ENCODE data around the gene NPRL2.
"Not testable (repeated sequence)": the region's sequence is repeated elsewhere in the genome, so short reads cannot be mapped to it uniquely, and the experiment has no call there.

Gene NPRL2

DNA sequence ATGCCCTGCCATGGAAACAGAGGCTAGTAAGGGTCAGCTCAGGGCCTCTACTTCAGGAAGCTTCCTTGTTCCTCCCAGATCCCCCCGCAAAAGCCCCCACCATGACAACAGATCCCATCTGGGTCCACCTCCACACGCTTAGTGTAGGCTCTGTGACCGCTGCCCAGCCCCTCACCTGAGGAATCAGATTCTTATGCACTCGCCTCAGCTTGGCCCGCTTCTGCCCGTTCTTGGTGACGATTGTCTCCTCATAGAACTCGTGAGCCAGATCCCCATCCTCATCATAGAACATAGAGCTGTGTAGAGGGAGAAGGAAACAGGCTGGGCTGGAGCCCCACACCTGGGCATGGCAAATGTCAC is 24.4 kb downstream of the NPRL2 start:
- DNase-seq: no peak

DNA sequence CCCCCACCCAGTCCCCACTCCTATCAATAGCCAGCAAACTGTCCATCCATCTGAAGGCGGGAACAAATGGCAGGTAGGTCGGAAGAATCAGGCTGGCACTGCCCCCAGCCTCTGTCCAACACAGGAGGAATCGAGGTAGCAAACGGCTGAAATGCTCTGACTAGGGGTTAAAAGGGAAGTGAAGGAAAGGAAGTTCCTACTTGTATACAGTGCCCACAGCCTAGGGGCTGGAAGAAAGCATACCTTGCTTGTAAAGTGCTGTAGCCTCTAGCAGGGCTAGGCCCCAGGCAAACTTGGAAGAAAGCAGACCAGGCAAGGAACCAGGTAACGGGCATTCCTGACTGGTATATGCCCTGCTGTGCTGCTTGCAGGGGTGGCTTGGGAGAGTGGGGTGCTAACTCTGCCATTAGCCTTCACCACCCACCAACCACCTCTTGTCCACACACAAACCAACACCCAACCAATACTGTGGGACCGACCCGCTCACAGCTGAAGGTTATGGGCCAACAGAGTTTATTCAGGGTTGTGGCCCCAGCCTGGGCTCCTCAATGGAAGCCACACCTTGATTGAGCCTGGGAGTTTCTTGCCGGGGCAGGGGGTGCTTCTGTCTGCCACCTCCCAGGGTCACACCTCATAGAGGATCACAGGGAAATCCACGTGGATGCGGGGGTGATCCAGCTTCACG is 24.9 kb downstream of the NPRL2 start:
- no peak for DNase-seq

DNA sequence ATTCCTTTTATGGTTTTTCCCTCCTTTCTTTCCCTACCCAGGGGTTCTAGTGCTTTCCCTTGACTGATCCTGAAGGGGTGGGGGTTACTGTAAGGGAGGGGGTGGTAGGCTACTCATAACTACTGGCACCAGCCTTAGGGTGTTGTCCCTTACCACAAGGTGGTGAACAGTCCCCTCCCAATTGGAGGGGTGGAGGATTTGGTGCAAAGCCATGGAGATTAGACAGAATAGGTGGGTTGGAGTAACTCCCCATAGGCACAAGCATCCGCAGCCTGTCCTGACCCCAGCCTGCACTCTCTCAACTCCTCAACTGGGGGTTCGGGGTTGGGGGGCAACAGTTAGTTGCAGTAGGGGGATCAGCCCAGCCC is 25.5 kb downstream of the NPRL2 start:
- DNase-seq: peak; percentile 44

DNA sequence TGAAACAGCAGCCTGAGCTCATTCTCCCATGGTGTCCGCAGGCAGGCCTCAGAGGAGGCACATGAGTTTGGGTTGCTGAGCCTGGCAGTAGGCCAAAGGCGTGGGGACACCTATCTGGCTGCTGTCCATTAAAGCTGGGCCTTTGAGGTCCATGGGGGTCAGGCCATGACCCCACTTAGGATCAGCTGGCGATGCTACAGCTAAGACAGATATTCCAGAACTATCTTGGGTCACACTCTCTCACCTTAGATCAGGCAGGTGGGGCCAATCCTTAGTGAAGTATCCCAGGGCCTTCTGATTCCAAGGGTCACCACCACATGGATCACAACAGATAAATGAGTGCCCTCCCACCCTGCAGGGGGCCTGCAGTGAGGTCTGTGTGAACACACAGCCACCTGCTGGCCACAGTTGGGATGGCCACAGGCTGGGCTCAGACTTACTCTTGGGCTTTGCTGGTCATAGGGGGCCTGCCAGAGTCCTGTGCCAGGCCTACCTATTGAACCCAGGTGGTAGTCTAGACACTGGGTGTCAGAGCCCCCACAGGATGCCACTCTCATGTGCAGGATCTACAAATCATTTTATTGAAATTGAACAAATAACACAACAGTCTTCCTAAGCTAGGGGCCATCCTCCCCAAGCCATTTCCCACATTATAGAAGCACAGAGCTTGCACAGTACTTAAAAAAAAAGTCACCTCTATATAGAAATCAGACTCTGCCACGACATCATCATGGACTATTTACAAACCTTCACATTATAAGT is 26.0 kb downstream of the NPRL2 start:
- DNase-seq: peak; percentile 79

DNA sequence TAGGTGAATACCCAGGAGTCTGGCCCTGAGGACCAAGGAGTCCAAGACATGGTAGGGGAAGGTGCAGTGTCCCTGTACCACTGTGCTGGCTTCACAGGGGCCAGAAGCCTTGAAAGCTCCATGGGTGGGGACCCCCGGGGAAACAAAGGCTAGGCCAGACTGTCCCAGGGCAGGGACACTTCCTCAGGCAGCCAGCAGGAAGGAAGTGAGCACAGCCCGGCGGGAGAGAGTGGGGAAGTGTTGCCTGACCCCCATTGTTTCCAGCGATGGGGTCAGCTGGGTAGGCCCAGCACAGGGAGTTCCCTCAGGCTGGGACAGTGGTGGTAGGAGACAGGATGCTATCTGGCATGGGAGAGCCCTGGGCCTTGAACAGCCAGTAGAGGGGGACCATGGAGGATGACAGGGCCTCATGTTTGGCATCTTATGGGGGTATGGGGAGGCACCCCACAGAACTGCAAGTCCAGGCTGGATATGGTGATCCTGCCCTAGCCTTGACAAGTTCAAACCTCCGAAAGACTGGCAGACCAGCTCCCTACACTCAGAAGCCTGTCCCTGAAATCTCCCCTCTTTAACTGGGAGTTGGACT is 26.9 kb downstream of the NPRL2 start:
- no peak for DNase-seq

DNA sequence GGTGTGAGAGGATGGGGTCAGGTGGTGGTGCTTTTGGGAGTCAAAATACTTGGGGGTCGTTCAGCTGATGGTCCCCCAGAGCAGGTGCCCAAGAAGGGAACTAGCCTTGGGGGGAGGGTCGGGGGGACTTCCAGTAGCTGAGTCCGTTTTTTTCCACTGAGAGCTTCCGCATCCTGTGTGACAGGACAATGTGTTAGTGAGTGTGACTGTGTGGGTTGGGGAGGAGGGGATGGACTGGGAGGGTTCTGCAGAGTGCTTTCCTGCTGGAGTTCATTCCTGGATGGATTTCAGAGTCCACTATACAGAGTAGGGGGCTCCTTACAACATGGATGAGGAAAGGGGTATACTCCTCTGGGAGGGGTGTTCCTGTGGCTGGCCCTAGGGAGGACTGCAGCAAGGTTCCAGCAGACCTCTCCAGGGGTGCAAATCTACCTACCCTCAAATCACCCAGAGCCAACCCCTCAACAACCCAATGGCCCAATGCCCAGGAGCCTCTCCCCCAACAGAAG is 27.4 kb downstream of the NPRL2 start:
- no peak for DNase-seq

DNA sequence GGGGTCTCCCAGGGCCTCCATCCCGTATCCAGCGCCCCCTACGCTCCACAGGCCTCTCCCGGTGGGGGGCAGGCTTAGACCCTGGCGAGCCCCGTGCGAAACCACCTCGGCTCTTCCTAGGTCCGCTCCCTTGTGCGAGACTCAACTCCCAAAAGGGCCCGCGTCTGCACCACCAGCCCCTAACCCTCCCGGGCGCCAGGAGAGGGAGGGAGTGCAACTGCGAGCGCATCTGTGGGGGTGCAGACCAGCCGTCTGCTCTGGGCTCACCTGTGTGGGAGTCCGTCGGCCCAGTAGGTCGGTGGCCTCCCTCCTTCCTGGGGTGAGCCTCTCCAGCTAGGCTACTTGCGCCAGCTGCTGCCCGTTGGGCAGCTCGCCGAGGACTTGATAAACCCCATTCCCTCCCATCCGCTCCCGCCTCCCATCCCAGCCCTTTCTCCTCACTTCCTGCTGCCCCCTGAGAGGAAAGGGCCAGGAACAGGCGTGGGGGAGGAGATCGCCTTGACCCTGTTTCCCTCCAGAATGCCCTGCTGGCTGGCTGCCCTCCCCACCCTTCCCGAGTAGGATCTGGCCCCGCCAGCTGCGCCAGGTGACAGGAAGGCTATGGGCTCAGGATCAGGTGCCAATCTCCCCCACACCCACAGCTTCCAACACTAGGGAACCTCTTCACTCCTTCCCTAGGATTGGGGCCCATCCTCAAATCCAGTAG is 28.0 kb downstream of the NPRL2 start, which contains the start of gene HYAL2:
TSS of gene HYAL2 (minus strand) at position 360 of the 706 bp plus-strand sequence. CDS start 2,256 bp downstream, outside the sequence.
- DNase-seq: no peak

DNA sequence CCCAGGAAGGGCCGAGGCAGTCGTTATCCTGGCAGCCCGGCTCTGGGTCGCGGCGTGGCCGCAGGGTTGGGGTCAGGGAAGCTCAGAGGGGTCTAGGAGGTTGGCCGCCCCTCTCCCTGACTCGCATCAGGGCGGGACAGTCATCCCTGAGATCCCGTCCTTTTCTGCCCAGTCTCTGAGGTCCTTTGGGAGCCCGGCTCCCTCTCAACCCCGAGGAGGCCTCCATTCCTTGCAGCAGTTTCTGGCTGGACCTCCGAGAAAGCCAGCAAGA is 28.5 kb downstream of the NPRL2 start:
- DNase-seq: no peak

DNA sequence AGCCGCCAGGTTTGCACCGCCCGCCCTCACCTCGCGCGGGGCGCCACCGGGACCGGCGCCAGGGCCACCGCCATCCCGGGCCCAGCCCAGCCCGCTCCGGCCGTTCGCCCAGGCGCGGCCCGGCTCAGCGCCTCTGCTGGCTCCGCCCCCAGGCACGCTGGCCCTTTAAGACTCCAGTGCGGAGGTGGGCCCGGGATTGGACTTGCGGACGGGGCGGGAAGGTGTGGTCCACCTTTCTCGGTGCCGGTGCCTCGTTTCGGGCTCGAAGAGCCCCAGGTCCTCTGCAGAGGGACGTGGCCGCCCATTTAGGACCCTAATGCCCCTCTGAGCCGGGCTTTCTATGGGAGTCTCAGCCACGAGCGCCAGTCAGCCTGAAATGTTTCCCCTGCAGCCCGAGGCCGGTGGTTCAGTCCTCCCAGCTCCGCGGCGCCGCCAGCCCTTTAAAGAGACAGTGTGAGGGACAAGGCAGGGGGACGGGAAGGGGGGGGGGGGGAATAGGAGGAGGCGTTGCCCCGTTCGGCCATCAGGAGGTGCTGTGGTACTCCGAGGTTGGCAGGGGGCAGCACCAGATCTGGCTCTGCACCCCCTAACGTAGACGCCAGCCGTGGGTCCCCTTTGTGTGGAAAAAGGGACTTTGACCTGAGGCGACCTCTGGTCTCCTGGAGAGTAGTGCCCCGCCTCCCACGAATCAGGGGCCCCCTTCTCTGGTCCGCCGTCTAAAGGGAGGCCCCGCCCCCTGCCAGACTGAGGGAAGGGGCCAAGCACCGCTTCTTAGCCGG is 29.1 kb downstream of the NPRL2 start:
- peak; percentile 87 for DNase-seq

DNA sequence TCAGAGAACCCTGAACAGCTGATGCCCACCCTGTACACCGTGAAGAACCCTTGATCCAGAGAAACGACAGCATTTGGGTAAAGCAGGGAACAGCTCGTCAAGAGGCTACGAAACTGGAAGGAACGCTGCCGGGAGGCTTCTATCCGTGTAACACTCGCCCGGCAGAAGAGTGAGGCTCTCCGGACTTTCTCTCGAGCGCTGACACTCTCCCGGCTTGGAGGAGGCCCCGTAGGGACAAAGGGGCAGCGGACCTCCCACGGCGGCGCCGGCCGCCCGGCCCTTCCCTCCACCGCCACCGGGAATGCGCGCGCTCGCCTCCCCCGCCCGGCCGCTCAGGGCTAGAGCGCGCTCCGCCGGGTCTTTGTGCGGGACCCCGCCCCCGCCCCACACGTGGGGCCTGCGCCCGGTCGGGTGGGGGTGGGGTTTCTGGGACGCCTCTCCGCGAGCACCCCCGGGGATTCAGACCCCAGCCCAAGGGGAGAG is 29.7 kb downstream of the NPRL2 start:
- peak; percentile 62 for DNase-seq

DNA sequence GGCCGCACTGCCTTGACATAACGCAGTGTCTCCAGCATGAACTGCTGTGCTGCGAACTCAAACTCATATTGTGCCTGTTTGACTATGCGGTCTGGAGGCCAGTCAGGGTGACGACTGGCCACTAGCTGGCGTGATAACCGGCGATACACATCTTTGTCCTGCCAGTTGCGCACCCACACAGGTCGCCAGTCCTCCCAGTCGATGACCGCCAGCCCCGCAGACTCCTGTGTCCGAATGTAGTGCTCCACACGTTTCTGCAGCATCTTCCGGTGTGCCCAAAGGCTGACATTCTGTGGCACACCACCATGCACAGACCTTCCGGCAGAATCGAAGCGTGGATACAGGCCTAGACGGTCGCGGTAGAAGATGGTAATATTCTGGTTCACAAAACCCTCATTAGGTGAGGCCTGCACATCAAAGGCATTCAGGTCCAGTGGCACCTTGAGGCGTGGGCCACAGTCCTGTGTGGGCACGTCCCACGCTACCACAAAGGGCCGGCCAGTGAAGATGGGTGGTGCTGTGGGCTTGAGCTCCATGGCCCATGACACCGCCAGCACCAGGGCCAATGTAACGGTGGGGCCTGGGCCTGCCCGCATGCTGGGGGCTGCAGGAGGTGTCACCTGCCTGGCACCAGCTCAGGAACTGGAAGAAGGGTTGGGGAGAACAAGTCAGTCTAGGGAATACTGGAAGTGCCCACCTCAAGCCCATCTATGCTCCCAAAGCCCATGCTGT is 30.5 kb downstream of the NPRL2 start:
- no peak for DNase-seq

DNA sequence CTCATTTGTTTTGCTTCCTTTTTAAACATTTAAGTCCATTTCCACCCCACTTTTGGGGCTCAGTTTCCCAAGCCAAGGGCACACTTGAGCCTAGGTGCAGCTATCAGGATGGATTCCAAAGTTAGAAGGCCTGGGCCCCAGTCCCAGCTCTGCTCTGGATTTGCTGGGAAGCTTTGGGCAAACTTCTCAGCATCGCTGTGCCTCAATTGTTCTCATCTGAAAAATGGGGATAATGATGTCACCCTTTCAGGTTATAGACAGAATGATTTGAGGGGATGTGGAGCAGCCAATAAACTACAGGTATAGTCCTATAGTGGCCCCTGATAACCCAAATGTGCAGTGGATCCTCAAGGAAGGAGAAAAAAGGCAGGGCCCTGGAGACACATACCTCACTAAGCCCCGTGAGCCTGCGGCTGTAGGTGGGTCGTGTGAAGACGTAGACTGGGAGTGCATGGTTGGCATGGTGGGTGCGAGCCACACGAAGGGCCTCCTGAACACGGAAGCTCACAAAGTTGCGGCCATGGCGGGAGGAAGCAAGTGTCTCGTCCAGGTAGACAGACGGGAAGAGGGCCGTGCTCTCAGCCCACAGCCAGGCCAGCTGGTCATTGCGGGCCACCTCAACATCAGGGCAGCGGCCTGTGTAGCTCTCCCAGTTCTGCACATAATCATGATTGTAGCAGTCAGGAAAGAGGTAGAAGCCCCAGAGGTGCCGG is 31.2 kb downstream of the NPRL2 start:
- no peak for DNase-seq

DNA sequence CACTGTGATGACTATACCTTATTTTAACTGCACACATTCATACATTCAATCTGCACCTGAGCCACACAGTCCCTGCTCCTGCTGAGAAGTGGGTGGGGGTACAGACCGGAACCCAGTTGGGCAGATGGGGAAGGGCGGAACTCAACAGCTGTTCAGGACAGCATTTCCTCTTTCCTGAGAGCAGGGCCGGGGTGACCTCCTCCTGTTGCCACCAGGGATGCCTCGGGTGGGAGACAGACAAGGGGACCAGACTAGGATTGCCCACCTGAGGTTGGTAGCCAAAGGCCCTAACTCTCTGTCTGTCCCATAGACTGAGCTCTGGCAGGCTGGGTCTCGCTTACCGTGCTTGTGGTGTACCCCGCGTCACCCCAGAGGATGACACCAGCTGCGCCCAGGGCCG is 32.0 kb downstream of the NPRL2 start:
- no peak for DNase-seq

DNA sequence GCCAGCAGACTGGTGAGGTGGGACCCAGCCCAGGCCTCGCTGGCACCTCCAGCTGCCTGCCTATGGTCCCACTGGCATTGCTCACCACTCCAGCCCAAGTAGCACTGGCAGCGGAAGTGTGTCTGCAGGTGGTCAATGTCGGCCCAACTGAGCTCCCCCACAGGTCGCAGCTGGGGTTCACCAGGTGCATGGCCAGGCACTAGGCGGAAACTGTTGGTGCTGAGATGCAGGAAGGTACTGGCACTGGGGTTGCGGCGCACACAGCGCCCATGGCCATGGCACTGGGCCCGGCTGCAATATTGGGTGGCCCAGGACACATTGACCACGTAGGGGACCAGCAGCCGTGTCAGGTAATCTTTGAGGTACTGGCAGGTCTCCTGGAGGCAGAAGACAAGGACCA is 32.4 kb downstream of the NPRL2 start:
- no peak for DNase-seq

DNA sequence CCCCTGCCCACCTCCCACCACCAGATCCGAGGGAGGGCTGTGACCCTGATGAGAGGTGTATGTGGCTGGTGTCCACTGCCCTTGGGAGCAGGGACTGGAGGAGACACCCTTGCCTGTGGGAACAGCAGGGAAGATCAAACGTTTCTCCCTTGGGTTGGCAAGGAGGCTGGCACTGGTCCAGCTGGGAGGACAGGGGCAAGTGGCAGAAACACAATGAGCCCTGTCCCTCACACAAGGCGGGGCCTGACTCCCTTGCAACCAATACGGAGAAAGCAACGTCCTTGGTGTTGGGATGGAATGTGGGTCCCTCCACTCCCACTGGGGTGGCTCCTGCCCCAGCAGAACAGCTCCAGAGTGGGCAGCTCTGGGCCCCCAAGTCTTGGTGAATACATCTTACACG is 33.3 kb downstream of the NPRL2 start:
- DNase-seq: no peak

DNA sequence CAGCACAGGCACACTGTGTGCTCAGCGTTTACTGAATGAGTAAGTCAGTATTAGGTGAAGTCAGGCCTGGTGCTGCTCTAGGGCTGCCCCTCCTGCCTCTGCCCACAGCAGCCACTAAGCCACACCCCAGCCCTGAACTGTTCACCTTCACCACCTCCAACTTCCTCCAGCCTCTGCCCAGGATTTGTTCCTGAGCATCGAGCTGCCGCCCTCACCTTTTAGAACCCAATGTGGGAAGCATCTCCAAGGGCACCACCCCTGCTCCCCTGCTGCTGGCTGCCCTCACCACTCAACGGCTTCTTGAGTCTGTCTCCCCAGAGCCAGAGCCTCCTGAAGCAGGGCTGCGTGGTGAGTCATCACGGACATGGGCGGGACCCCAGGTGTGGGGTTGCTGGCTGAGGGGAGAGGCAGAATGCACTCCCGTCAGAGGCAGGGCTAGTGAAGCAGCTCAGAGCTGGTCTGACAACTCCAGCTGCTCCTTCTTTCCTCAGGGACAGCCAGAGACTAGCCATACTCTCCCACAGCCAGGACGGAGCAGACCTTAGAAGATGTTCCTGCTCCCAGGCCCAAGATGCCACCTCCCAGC is 33.8 kb downstream of the NPRL2 start:
- DNase-seq: no peak

DNA sequence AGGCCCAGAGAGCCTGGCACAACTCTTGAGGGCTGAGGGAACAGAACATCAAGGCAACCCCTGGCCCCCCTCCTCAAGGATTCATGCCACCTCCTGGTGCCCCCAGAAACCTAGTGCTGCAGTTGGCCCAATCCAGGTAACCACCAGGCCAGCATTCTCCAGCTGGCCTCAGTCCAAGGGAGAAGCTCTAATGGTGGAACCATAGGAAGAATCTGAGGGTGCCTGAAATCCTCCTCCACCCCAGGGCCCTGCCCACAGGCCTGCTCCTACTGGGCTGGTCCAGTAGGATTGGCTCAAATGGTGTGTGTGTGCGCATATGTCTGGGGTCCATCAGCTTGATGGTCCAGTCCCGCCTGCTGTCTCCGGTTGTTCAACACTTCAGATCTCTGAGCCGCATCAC is 35.8 kb downstream of the NPRL2 start:
- DNase-seq: no peak

DNA sequence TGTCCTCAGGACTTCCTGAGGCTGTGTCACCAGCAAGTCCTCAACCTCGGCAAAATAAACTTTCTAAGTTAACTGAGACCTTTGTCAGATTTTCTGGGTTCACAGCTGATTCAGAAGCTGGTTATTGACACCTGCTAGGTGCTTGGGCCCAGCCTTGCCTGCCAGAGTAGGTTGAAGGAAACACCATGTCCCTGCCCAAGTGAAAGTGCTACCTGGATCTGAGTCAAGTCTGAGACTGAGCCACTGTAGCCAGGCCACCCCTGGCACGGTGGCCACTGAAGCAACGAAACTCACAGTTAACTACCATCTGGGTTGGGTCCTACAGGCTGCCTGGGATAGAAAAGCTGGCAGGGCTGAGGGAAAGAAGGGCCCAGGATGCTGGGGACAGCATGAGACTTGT is 36.2 kb downstream of the NPRL2 start:
- no peak for DNase-seq

DNA sequence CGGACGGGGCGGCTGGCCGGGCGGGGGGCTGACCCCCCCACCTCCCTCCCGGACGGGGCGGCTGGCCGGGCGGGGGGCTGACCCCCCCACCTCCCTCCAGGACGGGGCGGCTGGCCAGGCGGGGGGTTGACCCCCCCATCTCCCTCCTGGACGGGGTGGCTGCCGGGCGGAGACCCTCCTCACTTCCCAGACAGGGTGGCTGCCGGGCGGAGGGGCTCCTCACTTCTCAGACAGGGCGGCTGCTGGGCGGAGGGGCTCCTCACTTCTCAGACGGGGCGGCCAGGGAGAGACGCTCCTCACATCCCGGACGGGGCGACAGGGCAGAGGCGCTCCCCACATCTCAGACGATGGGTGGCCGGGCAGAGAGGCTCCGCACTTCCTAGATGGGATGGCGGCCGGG is 38.5 kb downstream of the NPRL2 start:
- DNase-seq: not testable (repeated sequence)

DNA sequence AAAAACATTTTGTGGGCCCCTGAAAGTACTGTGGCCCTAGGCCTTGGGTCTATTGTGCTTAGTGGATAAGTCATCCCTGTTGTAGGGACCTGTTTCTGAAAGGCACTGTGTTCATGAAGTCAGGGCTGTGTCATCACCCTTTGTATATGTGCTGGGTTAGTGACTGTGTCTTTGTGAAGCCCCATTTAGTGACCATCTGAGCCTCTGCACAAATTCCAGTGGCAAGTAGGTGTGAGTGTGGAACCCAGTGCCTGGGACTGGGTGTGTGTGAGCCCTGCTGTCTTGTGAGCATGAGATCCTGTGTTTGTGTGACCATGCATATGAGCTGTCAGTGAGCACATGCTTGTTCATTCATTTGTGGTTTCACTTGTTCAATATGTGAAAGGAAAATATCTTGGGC is 46.0 kb downstream of the NPRL2 start:
- no peak for DNase-seq
